Endothelial cell (in vitro differentiated cells): ENCODE results near the gene RIC8B. TPM values are rescaled to one million over a fixed set of nuclear protein-coding genes. Genes with fewer than 3 reads are reported as not detected.

Source experiments
- DNase-seq: peaks from one replicate; pipeline ENCODE4 v3.0.0; 2021; ENCODE audit warnings: low spot score
- H3K27ac Mint-ChIP-seq: one replicate; pipeline ENCODE4 v1.8.0; 2021; ENCODE audit warnings: mixed read lengths, inconsistent platforms; ENCODE audit not compliant: unreplicated experiment
- H3K27me3 Mint-ChIP-seq: one replicate; pipeline ENCODE4 v1.8.0; 2021; ENCODE audit warnings: mild to moderate bottlenecking, moderate library complexity, mixed read lengths, inconsistent platforms; ENCODE audit not compliant: unreplicated experiment
- H3K36me3 Mint-ChIP-seq: one replicate; pipeline ENCODE4 v1.8.0; 2021; ENCODE audit warnings: mild to moderate bottlenecking, low read depth, mixed read lengths, inconsistent platforms; ENCODE audit not compliant: unreplicated experiment
- H3K4me1 Mint-ChIP-seq: one replicate; pipeline ENCODE4 v1.8.0; 2021; ENCODE audit warnings: mild to moderate bottlenecking, mixed read lengths, inconsistent platforms; ENCODE audit not compliant: unreplicated experiment
- H3K4me3 Mint-ChIP-seq: one replicate; pipeline ENCODE4 v1.8.0; 2021; ENCODE audit warnings: mild to moderate bottlenecking, mixed read lengths, inconsistent platforms; ENCODE audit not compliant: unreplicated experiment
- H3K9me3 Mint-ChIP-seq: one replicate; pipeline ENCODE4 v1.8.0; 2021; ENCODE audit warnings: mixed read lengths, inconsistent platforms; ENCODE audit not compliant: unreplicated experiment
- total RNA-seq: library from RNA; stranded (reverse); fragmentation: NEBNext Ultra II Directional; extraction: Animal tissue kit (Norgen Biotek cat#: 25700); gene quantifications from one replicate; pipeline ENCODE4 v1.2.1, GENCODE V29; 2021; ENCODE audit not compliant: unreplicated experiment
- TF ChIP-seq, protein P1 (sequence below): fragments of 200-600 bp; sonication (generic); IDR thresholded peaks from one replicate; pipeline ENCODE4 v1.5.0; 2021; ENCODE audit warnings: antibody characterized with exemption; ENCODE audit not compliant: unreplicated experiment

Gene RIC8B
- total RNA-seq, 1 donor from 2014 or later = 14.0 TPM

DNA sequence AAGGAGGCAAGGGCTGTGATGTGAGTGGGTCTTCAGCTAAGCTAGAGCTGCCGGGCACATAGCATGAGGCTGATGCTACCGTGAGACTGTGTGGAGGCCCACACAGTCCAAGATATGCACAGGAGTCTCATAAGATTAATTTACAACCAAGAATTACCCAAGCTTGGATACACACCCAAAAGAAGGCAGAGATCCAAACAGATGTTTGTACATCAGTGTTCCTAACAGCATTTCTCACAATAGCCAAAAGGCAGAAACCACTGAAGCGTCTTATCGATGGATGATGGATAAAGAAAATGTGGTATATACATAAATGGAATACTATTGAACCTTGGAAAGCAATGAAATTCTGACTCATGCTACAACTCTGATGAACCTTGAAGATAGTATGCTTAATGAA lies 40.8 kb upstream of the RIC8B start:
- no peak for DNase-seq
- no peaks in the 10 kb centered on the region for H3K27me3 Mint-ChIP-seq
- TF ChIP-seq, protein P1, sequence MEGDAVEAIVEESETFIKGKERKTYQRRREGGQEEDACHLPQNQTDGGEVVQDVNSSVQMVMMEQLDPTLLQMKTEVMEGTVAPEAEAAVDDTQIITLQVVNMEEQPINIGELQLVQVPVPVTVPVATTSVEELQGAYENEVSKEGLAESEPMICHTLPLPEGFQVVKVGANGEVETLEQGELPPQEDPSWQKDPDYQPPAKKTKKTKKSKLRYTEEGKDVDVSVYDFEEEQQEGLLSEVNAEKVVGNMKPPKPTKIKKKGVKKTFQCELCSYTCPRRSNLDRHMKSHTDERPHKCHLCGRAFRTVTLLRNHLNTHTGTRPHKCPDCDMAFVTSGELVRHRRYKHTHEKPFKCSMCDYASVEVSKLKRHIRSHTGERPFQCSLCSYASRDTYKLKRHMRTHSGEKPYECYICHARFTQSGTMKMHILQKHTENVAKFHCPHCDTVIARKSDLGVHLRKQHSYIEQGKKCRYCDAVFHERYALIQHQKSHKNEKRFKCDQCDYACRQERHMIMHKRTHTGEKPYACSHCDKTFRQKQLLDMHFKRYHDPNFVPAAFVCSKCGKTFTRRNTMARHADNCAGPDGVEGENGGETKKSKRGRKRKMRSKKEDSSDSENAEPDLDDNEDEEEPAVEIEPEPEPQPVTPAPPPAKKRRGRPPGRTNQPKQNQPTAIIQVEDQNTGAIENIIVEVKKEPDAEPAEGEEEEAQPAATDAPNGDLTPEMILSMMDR = no peak
- H3K9me3 Mint-ChIP-seq = no peaks in the 10 kb centered on the region
- no peaks in the 10 kb centered on the region for H3K36me3 Mint-ChIP-seq
- H3K4me3 Mint-ChIP-seq = no peak overlapping the region
- no peak overlapping the region for H3K27ac Mint-ChIP-seq
- no peaks in the 10 kb centered on the region for H3K4me1 Mint-ChIP-seq

DNA sequence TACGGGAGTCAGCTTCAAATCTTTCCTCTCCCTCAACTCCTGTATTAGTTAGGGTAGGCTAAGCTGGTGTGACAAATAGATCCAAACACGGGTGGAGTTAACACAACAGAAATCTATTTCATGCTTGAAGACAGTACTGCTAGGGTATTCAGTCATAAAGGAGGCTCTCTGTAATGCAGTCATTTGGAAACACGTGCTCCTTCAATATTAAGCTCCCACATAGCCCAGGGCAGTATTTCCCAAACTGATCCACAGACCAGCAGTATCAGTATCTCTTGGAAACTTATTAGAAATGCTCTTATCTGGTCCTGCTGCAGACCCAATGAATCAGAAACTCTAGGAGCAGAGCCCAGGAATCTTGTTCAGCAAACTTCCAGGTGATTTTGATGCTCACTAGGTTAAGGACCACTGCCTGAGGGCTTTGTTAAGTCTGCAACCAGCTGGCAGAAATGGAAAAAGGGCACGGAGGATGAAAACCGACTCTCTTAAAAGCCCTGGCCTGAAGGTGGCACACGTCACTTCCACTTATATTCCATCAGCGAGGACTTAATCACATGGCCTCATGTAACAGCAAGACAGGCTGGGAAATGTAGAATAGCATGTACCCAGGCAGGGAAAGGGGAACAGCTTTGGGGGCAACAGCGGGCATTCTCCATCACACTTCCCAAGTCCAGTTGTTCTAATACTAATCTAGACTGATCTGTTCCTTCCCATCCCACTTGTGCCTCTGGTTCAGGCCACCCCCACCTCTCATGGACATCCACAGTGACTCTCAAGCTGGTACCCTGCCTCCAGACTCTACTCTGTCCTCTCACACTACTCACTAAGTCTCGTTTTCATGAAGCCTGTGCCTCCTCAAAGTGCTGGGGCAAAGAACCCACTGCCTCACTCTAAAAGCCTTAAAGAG lies 38.2 kb upstream of the RIC8B start:
- H3K27ac Mint-ChIP-seq = no peak overlapping the region
- H3K9me3 Mint-ChIP-seq = no peaks in the 10 kb centered on the region
- no peak for DNase-seq
- H3K36me3 Mint-ChIP-seq = no peaks in the 10 kb centered on the region
- H3K27me3 Mint-ChIP-seq = no peaks in the 10 kb centered on the region
- peaks cover 5% of the 10 kb centered on the region for H3K4me1 Mint-ChIP-seq
- H3K4me3 Mint-ChIP-seq = no peak overlapping the region
- TF ChIP-seq, protein P1 = no peak

DNA sequence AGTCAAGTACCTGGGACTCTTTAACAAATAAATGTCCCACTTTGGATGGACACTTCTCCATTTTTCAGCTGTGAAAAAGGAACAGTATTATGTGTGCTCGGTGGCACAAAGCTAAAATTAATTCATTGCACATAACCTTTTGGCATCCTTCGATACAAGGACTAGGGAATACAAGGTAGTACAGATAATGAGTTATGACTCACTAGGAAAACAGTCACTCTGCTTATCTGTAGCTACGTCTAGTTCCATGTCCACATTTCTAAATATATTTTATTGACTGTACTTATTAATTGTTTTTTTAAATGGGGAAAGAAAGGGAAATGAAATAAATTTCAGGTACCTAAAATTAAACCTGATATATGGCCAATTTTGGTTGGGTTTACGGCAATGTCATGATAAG lies 35.2 kb upstream of the RIC8B start:
- TF ChIP-seq, protein P1 = no peak

DNA sequence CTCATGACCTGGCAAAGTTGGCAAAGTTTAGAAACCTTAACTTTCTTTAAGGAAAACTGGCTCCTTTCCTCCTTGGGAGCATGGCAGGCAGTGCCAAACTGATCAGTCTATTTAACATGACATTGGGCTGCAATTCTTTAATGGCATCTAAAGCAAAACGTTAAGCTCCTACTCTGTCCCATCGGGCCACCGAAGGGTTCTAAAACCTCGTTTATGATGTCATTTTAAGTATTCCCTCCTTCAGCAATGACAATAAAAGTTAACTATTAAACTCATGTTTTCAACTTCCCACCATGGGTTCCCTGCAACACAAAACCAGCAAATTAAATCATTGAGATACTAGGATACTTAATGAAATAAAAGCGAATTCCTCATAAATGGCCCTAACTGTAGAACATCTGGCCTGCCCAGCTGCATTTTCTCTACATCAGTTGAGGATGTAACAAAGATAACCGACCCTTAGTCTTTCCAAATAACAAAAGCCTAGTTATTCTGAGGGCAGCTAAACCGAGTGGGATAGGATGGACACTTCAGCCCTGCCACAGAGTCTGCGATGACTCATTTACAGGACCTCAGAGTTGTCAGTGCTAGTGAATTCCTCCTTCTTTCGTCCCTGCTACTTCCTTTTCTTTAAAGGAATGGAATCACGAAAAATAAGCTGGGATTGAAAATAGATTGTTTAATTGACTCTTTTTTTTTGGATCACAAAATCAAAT lies 34.5 kb upstream of the RIC8B start:
- Mint-ChIP-seq H3K9me3 (no peaks in the 10 kb centered on the region), H3K27ac (no peak overlapping the region), H3K4me3 (no peak overlapping the region), H3K4me1 (peaks cover 5% of the 10 kb centered on the region), H3K27me3 (no peaks in the 10 kb centered on the region), H3K36me3 (no peaks in the 10 kb centered on the region)
- DNase-seq = no peak
- TF ChIP-seq, protein P1 = no peak

More for the DNA sequence above, 35.2 kb upstream of the RIC8B start:
- Mint-ChIP-seq H3K27ac (no peak overlapping the region), H3K27me3 (no peaks in the 10 kb centered on the region), H3K9me3 (no peaks in the 10 kb centered on the region), H3K4me3 (no peak overlapping the region), H3K4me1 (peaks cover 5% of the 10 kb centered on the region), H3K36me3 (no peaks in the 10 kb centered on the region)
- no peak for DNase-seq

DNA sequence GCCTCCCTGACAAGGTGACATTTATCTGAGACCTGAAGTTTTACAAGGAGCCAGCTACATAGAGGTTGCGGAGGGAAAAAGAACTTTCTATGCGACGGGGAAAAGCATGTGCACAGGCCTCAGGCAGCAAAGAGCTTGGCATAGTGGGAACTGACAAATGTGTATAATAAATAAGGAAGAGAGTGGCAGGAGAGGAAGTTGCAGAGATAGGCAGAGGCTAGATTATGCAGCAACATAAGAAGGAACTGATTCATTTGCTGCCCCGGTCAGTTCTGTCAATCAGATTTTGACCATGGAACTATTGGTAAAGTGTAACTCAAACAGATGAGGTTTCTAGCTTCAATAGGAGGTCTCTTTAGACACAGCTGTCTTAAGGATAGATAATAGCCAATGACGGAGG lies 33.7 kb upstream of the RIC8B start:
- H3K4me3 Mint-ChIP-seq = no peak overlapping the region
- no peaks in the 10 kb centered on the region for H3K27me3 Mint-ChIP-seq
- no peak overlapping the region for H3K27ac Mint-ChIP-seq
- peaks cover 5% of the 10 kb centered on the region for H3K4me1 Mint-ChIP-seq
- TF ChIP-seq, protein P1 = no peak
- no peak for DNase-seq
- no peaks in the 10 kb centered on the region for H3K9me3 Mint-ChIP-seq
- H3K36me3 Mint-ChIP-seq = no peaks in the 10 kb centered on the region
